GM12892 (cell line): Measurements from ENCODE around the gene SRGN.

Experiments
- POLR2A ChIP-seq: IDR thresholded peaks from 2 replicates; pipeline ENCODE4 v1.6.1; 2011; ENCODE audit warnings: low read depth, low read length, control low read depth
- TAF1 ChIP-seq: IDR thresholded peaks from 2 replicates; pipeline ENCODE4 v1.6.1; 2011; ENCODE audit warnings: low read depth, mild to moderate bottlenecking, control low read depth, low read length, borderline replicate concordance

- TF ChIP-seq POLR2A (no peak), TAF1 (no peak)
These were observed 16.3 kb upstream of the SRGN start for GRCh38 chr10:69071610-69072009.
